Mucosa of rectum (tissue), 2 donors: ENCODE results near the gene C1orf105.
"Not testable (repeated sequence)": the region's sequence is repeated elsewhere in the genome, so short reads cannot be mapped to it uniquely, and the experiment has no call there.

Source experiments
- H3K27ac ChIP-seq, 2 donors: one replicate each; pipeline ENCODE4 v1.7.0; 2013; ENCODE audit warnings: inconsistent platforms in 2 of 2, low read depth in 2 of 2, low read length in 2 of 2
- H3K27me3 ChIP-seq, 2 donors: one replicate each; pipeline ENCODE4 v1.7.0; 2013; ENCODE audit warnings: low read length in 2 of 2; ENCODE audit not compliant: control insufficient read depth in 2 of 2, insufficient read depth in 2 of 2
- H3K36me3 ChIP-seq, 2 donors: one replicate each; pipeline ENCODE4 v1.7.0; 2013; ENCODE audit warnings: low read length in 2 of 2; ENCODE audit not compliant: control insufficient read depth in 2 of 2, insufficient read depth in 2 of 2
- H3K4me1 ChIP-seq, 2 donors: one replicate each; pipeline ENCODE4 v1.7.0; 2013; ENCODE audit warnings: low read length in 2 of 2, mild to moderate bottlenecking in 1 of 2; ENCODE audit not compliant: control insufficient read depth in 2 of 2, insufficient read depth in 2 of 2
- H3K4me3 ChIP-seq, 2 donors: one replicate each; pipeline ENCODE4 v1.7.0; 2013; ENCODE audit warnings: low read length in 2 of 2
- H3K9ac ChIP-seq, 2 donors: one replicate each; pipeline ENCODE4 v1.7.0; 2013; ENCODE audit warnings: low read length in 2 of 2, low read depth in 1 of 2, mild to moderate bottlenecking in 1 of 2
- H3K9me3 ChIP-seq, 2 donors: one replicate each; pipeline ENCODE4 v1.7.0; 2013; ENCODE audit warnings: low read length in 2 of 2; ENCODE audit not compliant: control insufficient read depth in 2 of 2
- donor health status: healthy.
- donor health status: Normal muscosa, but diverticular disease.

Gene C1orf105

GRCh38 chr1:172421974-172422604, 1.6 kb downstream of the C1orf105 start:
- H3K4me1 ChIP-seq: no peaks in the 10 kb centered on the region
- H3K4me3 ChIP-seq: no peak overlapping the region
- no peaks in the 10 kb centered on the region for H3K27me3 ChIP-seq
- H3K36me3 ChIP-seq: no peaks in the 10 kb centered on the region
- H3K9me3 ChIP-seq: no peaks in the 10 kb centered on the region
- no peak overlapping the region for H3K27ac ChIP-seq
- no peak overlapping the region for H3K9ac ChIP-seq

DNA sequence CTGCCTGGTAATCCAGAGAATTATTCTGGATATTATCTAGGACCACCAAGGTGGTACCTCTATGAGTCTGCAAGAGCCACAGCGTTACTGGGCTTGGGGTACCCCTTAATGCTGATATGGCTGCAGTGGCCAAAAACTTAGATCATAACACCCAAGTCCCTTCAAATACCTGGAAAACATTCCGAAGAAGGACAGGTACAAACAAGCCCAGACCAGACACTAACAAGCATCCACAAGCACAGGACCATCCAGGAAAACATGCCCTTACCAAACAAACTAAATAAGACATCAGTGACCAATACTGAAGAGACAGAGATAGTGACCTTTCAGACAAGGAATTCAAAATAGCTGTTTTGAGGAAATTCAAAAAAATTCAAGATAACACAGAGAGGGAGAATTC, 2.9 kb downstream of the C1orf105 start:
- H3K9me3 ChIP-seq: no peaks in the 10 kb centered on the region
- H3K4me1 ChIP-seq: no peaks in the 10 kb centered on the region
- no peak overlapping the region for H3K9ac ChIP-seq
- no peaks in the 10 kb centered on the region for H3K27me3 ChIP-seq
- H3K36me3 ChIP-seq: no peaks in the 10 kb centered on the region
- no peak overlapping the region for H3K27ac ChIP-seq
- no peak overlapping the region for H3K4me3 ChIP-seq

GRCh38 chr1:172425339-172425738, 4.9 kb downstream of the C1orf105 start:
- no peaks in the 10 kb centered on the region for H3K4me1 ChIP-seq
- no peak overlapping the region for H3K9ac ChIP-seq
- no peak overlapping the region for H3K27ac ChIP-seq
- H3K4me3 ChIP-seq: no peak overlapping the region
- H3K36me3 ChIP-seq: no peaks in the 10 kb centered on the region
- no peaks in the 10 kb centered on the region for H3K9me3 ChIP-seq
- H3K27me3 ChIP-seq: no peaks in the 10 kb centered on the region

DNA sequence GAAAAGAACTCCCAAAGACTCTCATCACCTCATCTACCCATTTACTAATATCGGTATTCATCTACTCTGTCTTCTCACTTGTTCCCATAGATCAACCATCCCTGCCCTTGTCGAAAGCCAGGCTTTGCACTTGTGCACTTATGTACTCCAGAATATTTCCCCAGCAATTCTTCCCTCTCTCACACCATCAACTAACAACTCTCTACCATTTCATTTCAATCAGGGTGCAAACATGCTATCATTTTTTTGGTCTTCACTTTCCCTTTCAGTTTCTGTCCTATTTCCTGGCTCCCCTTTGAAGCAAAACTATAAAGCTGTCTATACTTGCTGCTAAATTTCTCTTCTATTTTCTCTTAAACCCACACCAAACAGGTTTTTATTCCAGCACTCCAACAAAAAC, 6.7 kb downstream of the C1orf105 start:
- no peak overlapping the region for H3K4me3 ChIP-seq

DNA sequence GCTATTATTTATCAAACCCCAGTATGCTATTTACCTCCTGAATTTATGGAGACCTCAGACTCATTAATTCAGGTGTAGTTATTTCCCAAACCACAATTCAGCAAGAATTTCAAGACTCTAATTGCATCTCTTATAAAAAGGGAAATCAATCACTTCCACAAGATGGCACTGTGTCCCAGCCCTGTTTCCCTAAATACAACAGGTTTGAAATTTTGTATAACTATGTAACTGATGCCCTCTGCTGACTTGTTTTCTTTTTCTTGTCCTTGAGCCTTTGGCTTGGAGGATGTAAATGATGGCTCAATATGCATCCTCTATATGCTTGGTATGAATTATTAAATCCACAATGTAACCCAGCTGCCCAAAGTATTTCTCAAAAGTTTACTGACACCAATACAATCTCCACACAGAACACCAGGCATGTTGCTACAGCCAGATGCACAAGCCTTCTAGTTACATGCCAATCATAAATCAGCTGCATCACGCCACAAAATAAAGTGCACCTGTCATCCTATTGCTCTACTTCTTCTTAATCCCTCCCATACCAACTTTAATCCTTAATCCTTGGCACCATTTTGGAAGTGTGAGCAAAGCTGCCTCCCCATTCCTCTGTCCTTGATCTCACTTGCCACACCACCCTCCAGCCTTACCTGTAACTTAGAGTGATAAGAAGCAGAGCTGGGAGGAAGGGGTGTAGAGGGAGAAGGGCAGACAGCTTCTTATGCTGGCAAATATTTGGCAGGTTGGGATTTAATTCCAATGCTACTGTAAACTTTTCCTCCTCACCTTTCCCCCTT, 9.0 kb downstream of the C1orf105 start:
- H3K4me1 ChIP-seq: peaks cover 0 to 6% of the 10 kb centered on the region in 2 donors
- no peak overlapping the region for H3K4me3 ChIP-seq
- no peaks in the 10 kb centered on the region for H3K27me3 ChIP-seq
- no peaks in the 10 kb centered on the region for H3K36me3 ChIP-seq
- H3K9ac ChIP-seq: no peak overlapping the region
- no peak overlapping the region for H3K27ac ChIP-seq
- no peaks in the 10 kb centered on the region for H3K9me3 ChIP-seq

More for the DNA sequence above, 6.7 kb downstream of the C1orf105 start:
- H3K9me3 ChIP-seq: no peaks in the 10 kb centered on the region
- H3K9ac ChIP-seq: no peak overlapping the region
- peaks cover 0 to 6% of the 10 kb centered on the region in 2 donors for H3K4me1 ChIP-seq
- H3K36me3 ChIP-seq: no peaks in the 10 kb centered on the region
- H3K27ac ChIP-seq: no peak overlapping the region
- H3K27me3 ChIP-seq: no peaks in the 10 kb centered on the region

DNA sequence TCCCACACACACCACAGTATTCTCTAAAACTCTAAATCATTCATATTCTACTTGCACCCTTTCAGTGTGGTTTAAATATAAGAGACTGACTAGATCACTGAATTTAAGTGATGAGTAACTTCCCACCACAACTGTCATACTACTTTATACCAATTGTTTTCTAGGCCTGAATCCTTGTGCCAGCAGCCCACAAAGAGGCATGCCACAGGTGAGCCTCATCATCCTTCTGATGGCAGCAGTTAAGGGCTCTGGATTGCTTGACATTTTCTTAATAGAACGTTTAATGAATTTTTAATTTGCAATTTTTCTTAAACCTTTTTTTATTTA, 9.6 kb downstream of the C1orf105 start:
- no peaks in the 10 kb centered on the region for H3K36me3 ChIP-seq
- H3K27me3 ChIP-seq: no peaks in the 10 kb centered on the region
- no peak overlapping the region for H3K4me3 ChIP-seq
- no peak overlapping the region for H3K27ac ChIP-seq
- no peak overlapping the region for H3K9ac ChIP-seq
- H3K9me3 ChIP-seq: no peaks in the 10 kb centered on the region
- H3K4me1 ChIP-seq: peaks cover 0 to 6% of the 10 kb centered on the region in 2 donors

- H3K4me3 ChIP-seq: no peak overlapping the region
Observed at GRCh38 chr1:172431204-172431603, 10.7 kb downstream of the C1orf105 start.

DNA sequence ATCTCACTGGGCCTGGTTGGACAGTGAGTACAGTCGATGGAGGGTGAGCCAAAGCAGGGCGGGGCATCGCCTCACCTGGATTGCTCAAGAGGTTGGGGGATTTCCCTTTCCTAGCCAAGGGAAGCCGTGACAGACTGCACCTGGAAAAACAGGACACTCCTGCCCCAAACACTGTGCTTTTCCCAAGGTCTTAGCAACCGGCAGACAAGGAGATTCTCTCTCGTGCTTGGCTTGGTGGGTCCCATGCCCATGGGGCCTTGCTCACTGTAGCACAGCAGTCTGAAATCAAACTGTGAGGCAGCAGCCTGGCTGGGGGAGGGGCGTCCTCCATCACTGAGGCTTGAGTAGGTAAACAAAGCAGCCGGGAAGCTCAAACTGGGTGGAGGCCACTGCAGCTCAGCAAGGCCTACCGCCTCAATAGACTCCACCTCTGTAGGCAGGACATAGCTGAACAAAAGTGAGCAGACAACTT, 11.3 kb downstream of the C1orf105 start:
- H3K9ac ChIP-seq: no peak overlapping the region
- no peaks in the 10 kb centered on the region for H3K36me3 ChIP-seq
- no peaks in the 10 kb centered on the region for H3K9me3 ChIP-seq
- no peaks in the 10 kb centered on the region for H3K27me3 ChIP-seq
- H3K27ac ChIP-seq: peak overlapping the region in 1 of 2 donors; percentile 48
- peaks cover 0 to 6% of the 10 kb centered on the region in 2 donors for H3K4me1 ChIP-seq
- H3K4me3 ChIP-seq: peak overlapping the region; percentile 37

More at GRCh38 chr1:172431204-172431603, 10.7 kb downstream of the C1orf105 start:
- Histone ChIP-seq H3K4me1 (peaks cover 0 to 6% of the 10 kb centered on the region in 2 donors), H3K9me3 (no peaks in the 10 kb centered on the region), H3K36me3 (no peaks in the 10 kb centered on the region), H3K27ac (no peak overlapping the region), H3K27me3 (no peaks in the 10 kb centered on the region), H3K9ac (no peak overlapping the region)

GRCh38 chr1:172437183-172437582, 16.7 kb downstream of the C1orf105 start:
- H3K4me1 ChIP-seq, H3K36me3 ChIP-seq, H3K4me3 ChIP-seq, H3K27me3 ChIP-seq, H3K9me3 ChIP-seq, H3K9ac ChIP-seq, H3K27ac ChIP-seq: not testable (repeated sequence)

GRCh38 chr1:172442404-172442803, 21.9 kb downstream of the C1orf105 start:
- Histone ChIP-seq H3K27me3 (no peaks in the 10 kb centered on the region), H3K4me1 (peaks cover 6 to 9% of the 10 kb centered on the region in 2 donors), H3K4me3 (peak overlapping the region in 1 of 2 donors; percentile 80), H3K27ac (no peak overlapping the region), H3K36me3 (peaks cover 4% of the 10 kb centered on the region in 2 donors), H3K9ac (no peak overlapping the region), H3K9me3 (no peaks in the 10 kb centered on the region)
